ENCODE measurements around the gene SRSF2. TPM values are rescaled to one million over a fixed set of nuclear protein-coding genes. Genes with fewer than 3 reads are reported as not detected.
A peak's percentile ranks its signal among the peaks of the same experiment; 100 is the strongest.

Gene SRSF2
- total and polyA plus RNA-seq, 9 of the 15 experiments (the other 6 are each of a cell fraction or from before 2014, with no cell fraction given), result 161 to 583 (median 393) TPM

DNA sequence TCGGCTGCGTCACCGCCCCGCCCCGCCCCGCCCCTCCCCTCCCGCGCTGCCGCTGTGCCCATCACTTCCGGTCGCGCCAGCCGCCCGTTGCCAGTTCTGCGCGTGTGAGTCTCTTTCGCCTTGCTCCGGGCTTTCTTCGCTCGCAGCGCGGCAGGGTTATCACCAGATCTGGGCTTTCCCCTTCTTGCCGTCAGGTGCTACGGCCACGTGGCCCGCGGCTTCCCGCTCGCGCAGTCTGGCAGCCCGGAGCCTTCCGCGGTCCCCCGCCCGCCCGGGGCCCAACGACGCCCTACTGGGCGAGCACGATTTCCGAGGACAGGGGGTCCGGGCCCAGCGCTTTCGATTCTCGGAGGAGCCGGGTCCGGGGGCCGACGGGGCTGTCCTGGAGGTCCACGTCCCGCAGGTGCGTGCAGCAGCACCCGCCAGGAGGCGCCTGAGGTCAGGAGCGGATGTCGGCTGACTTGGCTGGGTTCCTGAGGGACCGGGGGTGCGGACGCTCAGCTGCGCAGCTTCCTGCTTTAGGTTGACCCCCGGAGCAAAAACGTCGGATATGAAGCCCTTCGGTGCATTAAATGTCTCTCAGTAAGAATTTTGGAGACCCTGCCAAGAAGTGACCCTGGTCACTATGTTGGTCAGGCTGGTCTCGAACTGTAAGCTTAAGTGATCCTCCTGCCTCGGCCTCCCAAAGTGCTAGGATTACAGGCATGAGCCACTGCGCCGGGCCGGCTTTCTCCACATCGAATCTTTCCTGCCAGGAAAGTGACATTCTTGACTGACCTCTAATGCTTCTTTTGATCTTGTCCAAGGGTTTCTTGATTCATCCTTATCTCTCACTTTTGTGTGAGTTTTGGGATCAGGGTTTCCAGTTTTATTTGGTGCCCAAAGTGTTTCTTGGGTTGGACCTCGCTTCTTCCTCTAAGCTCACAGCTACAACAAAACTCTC, 10.1 kb downstream of the SRSF2 start, which contains the start of gene METTL23 (continued):
- TF ChIP-seq, protein P1, sequence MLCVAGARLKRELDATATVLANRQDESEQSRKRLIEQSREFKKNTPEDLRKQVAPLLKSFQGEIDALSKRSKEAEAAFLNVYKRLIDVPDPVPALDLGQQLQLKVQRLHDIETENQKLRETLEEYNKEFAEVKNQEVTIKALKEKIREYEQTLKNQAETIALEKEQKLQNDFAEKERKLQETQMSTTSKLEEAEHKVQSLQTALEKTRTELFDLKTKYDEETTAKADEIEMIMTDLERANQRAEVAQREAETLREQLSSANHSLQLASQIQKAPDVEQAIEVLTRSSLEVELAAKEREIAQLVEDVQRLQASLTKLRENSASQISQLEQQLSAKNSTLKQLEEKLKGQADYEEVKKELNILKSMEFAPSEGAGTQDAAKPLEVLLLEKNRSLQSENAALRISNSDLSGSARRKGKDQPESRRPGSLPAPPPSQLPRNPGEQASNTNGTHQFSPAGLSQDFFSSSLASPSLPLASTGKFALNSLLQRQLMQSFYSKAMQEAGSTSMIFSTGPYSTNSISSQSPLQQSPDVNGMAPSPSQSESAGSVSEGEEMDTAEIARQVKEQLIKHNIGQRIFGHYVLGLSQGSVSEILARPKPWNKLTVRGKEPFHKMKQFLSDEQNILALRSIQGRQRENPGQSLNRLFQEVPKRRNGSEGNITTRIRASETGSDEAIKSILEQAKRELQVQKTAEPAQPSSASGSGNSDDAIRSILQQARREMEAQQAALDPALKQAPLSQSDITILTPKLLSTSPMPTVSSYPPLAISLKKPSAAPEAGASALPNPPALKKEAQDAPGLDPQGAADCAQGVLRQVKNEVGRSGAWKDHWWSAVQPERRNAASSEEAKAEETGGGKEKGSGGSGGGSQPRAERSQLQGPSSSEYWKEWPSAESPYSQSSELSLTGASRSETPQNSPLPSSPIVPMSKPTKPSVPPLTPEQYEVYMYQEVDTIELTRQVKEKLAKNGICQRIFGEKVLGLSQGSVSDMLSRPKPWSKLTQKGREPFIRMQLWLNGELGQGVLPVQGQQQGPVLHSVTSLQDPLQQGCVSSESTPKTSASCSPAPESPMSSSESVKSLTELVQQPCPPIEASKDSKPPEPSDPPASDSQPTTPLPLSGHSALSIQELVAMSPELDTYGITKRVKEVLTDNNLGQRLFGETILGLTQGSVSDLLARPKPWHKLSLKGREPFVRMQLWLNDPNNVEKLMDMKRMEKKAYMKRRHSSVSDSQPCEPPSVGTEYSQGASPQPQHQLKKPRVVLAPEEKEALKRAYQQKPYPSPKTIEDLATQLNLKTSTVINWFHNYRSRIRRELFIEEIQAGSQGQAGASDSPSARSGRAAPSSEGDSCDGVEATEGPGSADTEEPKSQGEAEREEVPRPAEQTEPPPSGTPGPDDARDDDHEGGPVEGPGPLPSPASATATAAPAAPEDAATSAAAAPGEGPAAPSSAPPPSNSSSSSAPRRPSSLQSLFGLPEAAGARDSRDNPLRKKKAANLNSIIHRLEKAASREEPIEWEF (CRISPR knock-in tag; IDR thresholded peaks at IDR 0.05), result no peak
- TF ChIP-seq NFIX (CRISPR knock-in tag; IDR thresholded peaks at IDR 0.05; ENCODE audit: low read depth) (no peak), KAT2B (IDR thresholded peaks at IDR 0.05; ENCODE audit: low read depth, low read length) (no peak), ZNF785 (CRISPR knock-in tag; IDR thresholded peaks at IDR 0.05) (no peak), ZNF76 (CRISPR knock-in tag; IDR thresholded peaks at IDR 0.05; ENCODE audit: borderline replicate concordance) (no peak), YY1 (IDR thresholded peaks at IDR 0.05; ENCODE audit: borderline replicate concordance in 1 of 3, control insufficient read depth in 1 of 3, extremely low read depth in 1 of 3, insufficient read depth in 3 of 3, insufficient read length in 1 of 3, insufficient replicate concordance in 2 of 3, low read depth in 1 of 3, low read length in 2 of 3) (peak in 1 of 3 experiments; percentile 8), MECOM (CRISPR knock-in tag; IDR thresholded peaks at IDR 0.05) (no peak), ZNF274 (IDR thresholded peaks at IDR 0.05; ENCODE audit: borderline replicate concordance, low read depth, low read length) (no peak), ZNF12 (CRISPR knock-in tag; IDR thresholded peaks at IDR 0.05) (peak; percentile 57), RBM15 (IDR thresholded peaks at IDR 0.05; ENCODE audit: insufficient read depth, low read length) (no peak)
- TF ChIP-seq, protein P2, sequence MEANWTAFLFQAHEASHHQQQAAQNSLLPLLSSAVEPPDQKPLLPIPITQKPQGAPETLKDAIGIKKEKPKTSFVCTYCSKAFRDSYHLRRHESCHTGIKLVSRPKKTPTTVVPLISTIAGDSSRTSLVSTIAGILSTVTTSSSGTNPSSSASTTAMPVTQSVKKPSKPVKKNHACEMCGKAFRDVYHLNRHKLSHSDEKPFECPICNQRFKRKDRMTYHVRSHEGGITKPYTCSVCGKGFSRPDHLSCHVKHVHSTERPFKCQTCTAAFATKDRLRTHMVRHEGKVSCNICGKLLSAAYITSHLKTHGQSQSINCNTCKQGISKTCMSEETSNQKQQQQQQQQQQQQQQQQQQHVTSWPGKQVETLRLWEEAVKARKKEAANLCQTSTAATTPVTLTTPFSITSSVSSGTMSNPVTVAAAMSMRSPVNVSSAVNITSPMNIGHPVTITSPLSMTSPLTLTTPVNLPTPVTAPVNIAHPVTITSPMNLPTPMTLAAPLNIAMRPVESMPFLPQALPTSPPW (CRISPR knock-in tag; IDR thresholded peaks at IDR 0.05), result peak; percentile 95
- TF ChIP-seq, protein P3, sequence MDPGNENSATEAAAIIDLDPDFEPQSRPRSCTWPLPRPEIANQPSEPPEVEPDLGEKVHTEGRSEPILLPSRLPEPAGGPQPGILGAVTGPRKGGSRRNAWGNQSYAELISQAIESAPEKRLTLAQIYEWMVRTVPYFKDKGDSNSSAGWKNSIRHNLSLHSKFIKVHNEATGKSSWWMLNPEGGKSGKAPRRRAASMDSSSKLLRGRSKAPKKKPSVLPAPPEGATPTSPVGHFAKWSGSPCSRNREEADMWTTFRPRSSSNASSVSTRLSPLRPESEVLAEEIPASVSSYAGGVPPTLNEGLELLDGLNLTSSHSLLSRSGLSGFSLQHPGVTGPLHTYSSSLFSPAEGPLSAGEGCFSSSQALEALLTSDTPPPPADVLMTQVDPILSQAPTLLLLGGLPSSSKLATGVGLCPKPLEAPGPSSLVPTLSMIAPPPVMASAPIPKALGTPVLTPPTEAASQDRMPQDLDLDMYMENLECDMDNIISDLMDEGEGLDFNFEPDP (CRISPR knock-in tag; IDR thresholded peaks at IDR 0.05), result no peak
- TF ChIP-seq, protein P4, sequence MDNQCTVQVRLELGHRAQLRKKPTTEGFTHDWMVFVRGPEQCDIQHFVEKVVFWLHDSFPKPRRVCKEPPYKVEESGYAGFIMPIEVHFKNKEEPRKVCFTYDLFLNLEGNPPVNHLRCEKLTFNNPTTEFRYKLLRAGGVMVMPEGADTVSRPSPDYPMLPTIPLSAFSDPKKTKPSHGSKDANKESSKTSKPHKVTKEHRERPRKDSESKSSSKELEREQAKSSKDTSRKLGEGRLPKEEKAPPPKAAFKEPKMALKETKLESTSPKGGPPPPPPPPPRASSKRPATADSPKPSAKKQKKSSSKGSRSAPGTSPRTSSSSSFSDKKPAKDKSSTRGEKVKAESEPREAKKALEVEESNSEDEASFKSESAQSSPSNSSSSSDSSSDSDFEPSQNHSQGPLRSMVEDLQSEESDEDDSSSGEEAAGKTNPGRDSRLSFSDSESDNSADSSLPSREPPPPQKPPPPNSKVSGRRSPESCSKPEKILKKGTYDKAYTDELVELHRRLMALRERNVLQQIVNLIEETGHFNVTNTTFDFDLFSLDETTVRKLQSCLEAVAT (IDR thresholded peaks at IDR 0.05), result no peak
- TF ChIP-seq, protein P5, sequence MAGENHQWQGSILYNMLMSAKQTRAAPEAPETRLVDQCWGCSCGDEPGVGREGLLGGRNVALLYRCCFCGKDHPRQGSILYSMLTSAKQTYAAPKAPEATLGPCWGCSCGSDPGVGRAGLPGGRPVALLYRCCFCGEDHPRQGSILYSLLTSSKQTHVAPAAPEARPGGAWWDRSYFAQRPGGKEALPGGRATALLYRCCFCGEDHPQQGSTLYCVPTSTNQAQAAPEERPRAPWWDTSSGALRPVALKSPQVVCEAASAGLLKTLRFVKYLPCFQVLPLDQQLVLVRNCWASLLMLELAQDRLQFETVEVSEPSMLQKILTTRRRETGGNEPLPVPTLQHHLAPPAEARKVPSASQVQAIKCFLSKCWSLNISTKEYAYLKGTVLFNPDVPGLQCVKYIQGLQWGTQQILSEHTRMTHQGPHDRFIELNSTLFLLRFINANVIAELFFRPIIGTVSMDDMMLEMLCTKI (IDR thresholded peaks at IDR 0.05; ENCODE audit: partially characterized antibody), result no peak

Measured in K562 (cell line).